ENCODE results near the gene DDX56. TPM values are rescaled to one million over a fixed set of nuclear protein-coding genes. Genes with fewer than 3 reads are reported as not detected.

Gene DDX56
- total RNA-seq, 4 donors from 2014 or later: 34.1 to 69.6 (median 50.0) TPM

DNA sequence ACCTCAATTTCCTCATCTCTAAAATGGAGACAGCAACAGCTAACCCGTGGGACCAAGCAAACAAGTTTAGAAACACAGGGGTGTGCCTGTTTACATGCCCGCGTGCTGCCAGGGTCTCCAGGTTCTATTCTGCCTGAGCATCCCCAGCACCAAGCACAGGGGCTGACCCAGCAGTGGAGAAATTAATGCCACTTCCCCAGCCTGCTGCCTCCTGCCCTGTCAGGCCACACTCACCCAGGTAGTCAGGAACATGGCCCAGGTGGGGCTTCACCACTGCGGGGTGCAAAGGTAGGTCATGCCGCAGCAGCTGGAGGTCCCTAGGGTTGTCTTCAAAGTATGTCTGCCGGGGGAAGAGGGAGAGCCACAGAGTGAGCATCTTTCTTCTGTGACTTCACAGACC is 5.8 kb downstream of the DDX56 start:
- no peak overlapping the region for H3K27ac ChIP-seq
- no peaks in the 10 kb centered on the region for H3K9me3 ChIP-seq
- no peak for DNase-seq
- no peak overlapping the region for H3K4me3 ChIP-seq
- H3K36me3 ChIP-seq: peaks cover 54 to 99% (median 55%) of the 10 kb centered on the region in 3 donors
- intact Hi-C loops (cut with DNase I): loop anchor here (5.0 to 10.0 kb wide), 2 partner anchors 81 to 333 kb away; no protein-coding TSS in a partner anchor
- peaks cover 6 to 27% (median 10%) of the 10 kb centered on the region in 3 donors for H3K4me1 ChIP-seq
- H3K27me3 ChIP-seq: no peaks in the 10 kb centered on the region
- WGBS, 2 donors: 80 to 95% methylated on average over 2 to 6 of the region's 6 CpGs
- TF ChIP-seq, protein P1, sequence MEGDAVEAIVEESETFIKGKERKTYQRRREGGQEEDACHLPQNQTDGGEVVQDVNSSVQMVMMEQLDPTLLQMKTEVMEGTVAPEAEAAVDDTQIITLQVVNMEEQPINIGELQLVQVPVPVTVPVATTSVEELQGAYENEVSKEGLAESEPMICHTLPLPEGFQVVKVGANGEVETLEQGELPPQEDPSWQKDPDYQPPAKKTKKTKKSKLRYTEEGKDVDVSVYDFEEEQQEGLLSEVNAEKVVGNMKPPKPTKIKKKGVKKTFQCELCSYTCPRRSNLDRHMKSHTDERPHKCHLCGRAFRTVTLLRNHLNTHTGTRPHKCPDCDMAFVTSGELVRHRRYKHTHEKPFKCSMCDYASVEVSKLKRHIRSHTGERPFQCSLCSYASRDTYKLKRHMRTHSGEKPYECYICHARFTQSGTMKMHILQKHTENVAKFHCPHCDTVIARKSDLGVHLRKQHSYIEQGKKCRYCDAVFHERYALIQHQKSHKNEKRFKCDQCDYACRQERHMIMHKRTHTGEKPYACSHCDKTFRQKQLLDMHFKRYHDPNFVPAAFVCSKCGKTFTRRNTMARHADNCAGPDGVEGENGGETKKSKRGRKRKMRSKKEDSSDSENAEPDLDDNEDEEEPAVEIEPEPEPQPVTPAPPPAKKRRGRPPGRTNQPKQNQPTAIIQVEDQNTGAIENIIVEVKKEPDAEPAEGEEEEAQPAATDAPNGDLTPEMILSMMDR (IDR thresholded peaks at IDR 0.05): no peak
- no peak for TF ChIP-seq POLR2A (IDR thresholded peaks at IDR 0.05)

DNA sequence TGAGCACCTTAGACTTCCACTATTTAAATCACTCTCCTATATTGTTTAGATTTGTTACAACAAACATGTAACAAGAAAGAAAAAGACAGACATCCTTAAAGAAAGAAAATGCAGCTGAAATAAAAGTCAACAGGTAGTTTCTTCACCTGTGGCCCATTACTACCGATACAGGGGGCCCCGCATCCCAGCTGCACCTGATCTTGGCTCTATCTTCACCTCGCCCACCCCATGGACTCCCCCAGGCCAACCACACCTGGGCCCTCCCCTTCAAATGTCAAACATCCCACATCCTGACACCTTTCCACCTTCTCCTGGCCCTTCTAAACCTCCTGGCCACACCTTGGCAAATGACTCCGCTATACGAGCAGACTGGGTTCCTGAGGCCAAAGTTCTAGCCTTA is 7.0 kb downstream of the DDX56 start:
- intact Hi-C loops (cut with DNase I): loop anchor here (5.0 to 10.0 kb wide), 2 partner anchors 79 to 332 kb away; no protein-coding TSS in a partner anchor
- Histone ChIP-seq H3K36me3 (peaks cover 48 to 87% (median 48%) of the 10 kb centered on the region in 3 donors), H3K4me1 (peaks cover 3 to 25% (median 7%) of the 10 kb centered on the region in 3 donors), H3K27me3 (no peaks in the 10 kb centered on the region), H3K4me3 (no peak overlapping the region), H3K27ac (no peak overlapping the region), H3K9me3 (no peaks in the 10 kb centered on the region)
- TF ChIP-seq, protein P1 (IDR thresholded peaks at IDR 0.05): no peak
- TF ChIP-seq POLR2A (IDR thresholded peaks at IDR 0.05): no peak
- no peak for DNase-seq
- 83 to 90% methylated on average over 5 of the region's 5 CpGs for WGBS, 2 donors

DNA sequence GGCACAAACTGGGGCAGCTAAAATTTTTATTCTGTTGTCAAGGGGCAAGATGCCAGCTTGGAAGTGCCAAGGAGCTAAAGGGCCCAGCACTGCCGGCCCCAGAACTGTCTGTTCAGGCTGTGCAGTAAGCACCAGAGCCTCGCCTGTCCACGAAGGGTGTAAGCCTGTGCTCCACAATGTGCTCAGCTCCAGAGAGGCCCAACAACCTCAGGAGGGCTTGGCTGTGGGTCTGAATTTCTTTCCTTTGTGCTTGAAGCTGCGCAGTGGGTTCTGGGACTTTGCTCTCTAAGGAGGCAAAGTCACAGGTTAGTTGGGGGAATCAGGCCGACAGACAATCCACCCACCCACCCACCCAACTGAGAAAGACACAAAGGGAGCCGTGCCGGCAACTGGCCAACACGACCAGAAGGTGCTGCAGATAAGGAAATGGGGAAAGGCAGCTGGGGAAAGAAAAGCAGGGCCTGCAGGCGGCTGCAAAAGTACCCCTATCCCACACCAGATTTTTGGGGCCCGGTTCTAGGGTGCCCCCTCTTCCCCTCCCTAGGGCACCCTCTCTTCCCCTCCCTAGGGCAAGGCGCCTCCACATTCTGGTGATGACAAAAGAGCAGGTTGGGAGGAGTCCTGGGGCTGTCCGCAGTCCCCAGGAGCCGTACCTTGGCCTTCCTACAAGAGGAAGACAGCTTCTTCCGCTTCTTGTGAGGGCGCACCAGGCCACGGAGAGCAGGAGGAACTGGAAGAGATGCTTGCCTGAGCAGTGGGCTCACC is 7.7 kb downstream of the DDX56 start:
- intact Hi-C loops (cut with DNase I): loop anchor here (5.0 to 10.0 kb wide), 2 partner anchors 79 to 331 kb away; no protein-coding TSS in a partner anchor
- WGBS, 2 donors: 75 to 84% methylated on average over 3 to 10 of the region's 16 CpGs
- peaks cover 41 to 80% (median 43%) of the 10 kb centered on the region in 3 donors for H3K36me3 ChIP-seq
- peaks cover 3 to 28% (median 7%) of the 10 kb centered on the region in 3 donors for H3K4me1 ChIP-seq
- H3K9me3 ChIP-seq: no peaks in the 10 kb centered on the region
- H3K27ac ChIP-seq: no peak overlapping the region
- no peaks in the 10 kb centered on the region for H3K27me3 ChIP-seq
- TF ChIP-seq, protein P1 (IDR thresholded peaks at IDR 0.05): peak in 1 of 6 experiments; percentile 17
- no peak for TF ChIP-seq POLR2A (IDR thresholded peaks at IDR 0.05)
- no peak for DNase-seq
- no peak overlapping the region for H3K4me3 ChIP-seq

- TF ChIP-seq POLR2A (IDR thresholded peaks at IDR 0.05): no peak
- TF ChIP-seq, protein P1 (IDR thresholded peaks at IDR 0.05): peak; percentile 93 to 98 (median 97)
- Histone ChIP-seq H3K4me1 (peaks cover 3 to 28% (median 7%) of the 10 kb centered on the region in 3 donors), H3K36me3 (peaks cover 33 to 73% (median 35%) of the 10 kb centered on the region in 3 donors), H3K9me3 (no peaks in the 10 kb centered on the region), H3K4me3 (no peak overlapping the region), H3K27ac (no peak overlapping the region), H3K27me3 (no peaks in the 10 kb centered on the region)
- WGBS, 2 donors: 59 to 63% methylated on average over 3 to 6 of the region's 13 CpGs
- no peak for DNase-seq
- intact Hi-C loops (cut with DNase I): loop anchor here (5.0 to 10.0 kb wide), 2 partner anchors 78 to 330 kb away; no protein-coding TSS in a partner anchor
These were observed 8.5 kb downstream of the DDX56 start for GRCh38 chr7:44565097-44565794.

Measured in esophagus squamous epithelium (tissue), 5 donors.